Upper lobe of left lung (tissue), 6 donors: ENCODE data around the gene UGGT2. TPM values are rescaled to one million over a fixed set of nuclear protein-coding genes. Genes with fewer than 3 reads are reported as not detected.

Experiments
- ATAC-seq, 2 donors: fragments of 200-7000 bp; cut with Tn5 transposase; one replicate each; pipeline ENCODE4 v1.9.1; 2022; ENCODE audit warnings: mild to moderate bottlenecking in 2 of 2, moderate library complexity in 2 of 2; ENCODE audit not compliant: low FRiP score in 2 of 2
- DNase-seq, 2 donors: peaks; one replicate each; pipeline ENCODE4 v3.0.0-alpha.2; 2019 to 2020
- H3K27ac ChIP-seq, 4 donors: fragments of 200-600 bp; sonication (generic); one replicate each; pipeline ENCODE4 v1.5.1; 2016 to 2019
- H3K27me3 ChIP-seq, 4 donors: fragments of 200-600 bp; sonication (generic); one replicate each; pipeline ENCODE4 v1.5.1; 2017 to 2019
- H3K36me3 ChIP-seq, 4 donors: fragments of 200-600 bp; sonication (generic); one replicate each; pipeline ENCODE4 v1.5.1; 2016 to 2019
- H3K4me1 ChIP-seq, 4 donors: fragments of 200-600 bp; sonication (generic); one replicate each; pipeline ENCODE4 v1.5.1; 2018 to 2019
- H3K4me3 ChIP-seq, 4 donors: fragments of 200-600 bp; sonication (generic); one replicate each; pipeline ENCODE4 v1.5.1; 2017 to 2019; ENCODE audit warnings: mild to moderate bottlenecking in 2 of 4, moderate library complexity in 1 of 4
- H3K9me3 ChIP-seq, 4 donors: fragments of 200-600 bp; sonication (generic); one replicate each; pipeline ENCODE4 v1.5.1; 2018 to 2019
- CTCF ChIP-seq, 6 experiments: fragments of 450-650 bp in 4 of 6; fragments of 200-600 bp in 2 of 6; sonication (generic) in 2 of 6; IDR thresholded peaks; one replicate each; pipeline ENCODE4 v1.5.1; 2016 to 2019; ENCODE audit warnings: antibody characterized with exemption in 6 of 6
- EP300 ChIP-seq, 4 donors: sonication (generic); formaldehyde crosslinking; IDR thresholded peaks; one replicate each; pipeline ENCODE4 v1.5.1; 2017; ENCODE audit warnings: antibody characterized with exemption in 4 of 4, control low read depth in 2 of 4
- POLR2A ChIP-seq, 4 donors: fragments of 450-650 bp; IDR thresholded peaks; one replicate each; pipeline ENCODE4 v1.5.1; 2016 to 2017; ENCODE audit warnings: antibody characterized with exemption in 4 of 4, mild to moderate bottlenecking in 2 of 4
- POLR2AphosphoS5 ChIP-seq, 2 donors: sonication (generic); formaldehyde crosslinking; IDR thresholded peaks; one replicate each; pipeline ENCODE4 v1.5.1; 2017; ENCODE audit warnings: antibody characterized with exemption in 2 of 2
- WGBS, 2 donors: methylation state at CpG; one replicate each; pipeline ENCODE4 v1.1.5; 2017 to 2018; 5-methylcytosine and 5-hydroxymethylcytosine counted together
- total RNA-seq, 6 donors: library from RNA; depleted of rRNA in 4 of 6; stranded (reverse); fragments of >200 nt in 4 of 6; gene quantifications; one replicate each; pipeline versions ENCODE4 v1.1.0 to v1.2.1, GENCODE V29; 2016 to 2021
- donor health status: DM: no; HTN: no; CAD: no; lungs with moderate emphysema.
- donor health status: DM: no; HTN: yes; CAD: no; lungs with severe emphysema.

UGGT2 gene
- total RNA-seq, 6 donors from 2014 or later: 13.0 to 44.8 (median 18.5) TPM

GRCh38 chr13:95921485-95921884, 131.7 kb downstream of the UGGT2 start:
- Histone ChIP-seq H3K9me3 (no peaks in the 10 kb centered on the region), H3K36me3 (no peaks in the 10 kb centered on the region), H3K4me3 (no peak overlapping the region), H3K27ac (no peak overlapping the region), H3K27me3 (no peaks in the 10 kb centered on the region), H3K4me1 (no peaks in the 10 kb centered on the region)
- ATAC-seq: no peak
- TF ChIP-seq POLR2AphosphoS5 (IDR thresholded peaks at IDR 0.05) (no peak), POLR2A (IDR thresholded peaks at IDR 0.05) (no peak), EP300 (IDR thresholded peaks at IDR 0.05) (no peak), CTCF (IDR thresholded peaks at IDR 0.05) (no peak)
- 74 to 84% methylated on average over 2 of the region's 2 CpGs for WGBS, 2 donors
- DNase-seq: no peak

GRCh38 chr13:95920485-95920884, 132.7 kb downstream of the UGGT2 start:
- 92 to 97% methylated on average over 4 of the region's 4 CpGs for WGBS, 2 donors
- no peaks in the 10 kb centered on the region for H3K4me1 ChIP-seq
- ATAC-seq: no peak

GRCh38 chr13:95918860-95919259, 134.3 kb downstream of the UGGT2 start:
- Histone ChIP-seq H3K9me3 (no peaks in the 10 kb centered on the region), H3K4me3 (no peak overlapping the region), H3K27ac (no peak overlapping the region), H3K4me1 (no peaks in the 10 kb centered on the region), H3K36me3 (peaks cover 0 to 8% (median 0%) of the 10 kb centered on the region in 4 donors), H3K27me3 (no peaks in the 10 kb centered on the region)
- no peak for DNase-seq
- ATAC-seq: no peak
- 88 to 100% methylated on average over 2 of the region's 2 CpGs for WGBS, 2 donors
- TF ChIP-seq POLR2A (IDR thresholded peaks at IDR 0.05) (no peak), CTCF (IDR thresholded peaks at IDR 0.05) (no peak), EP300 (IDR thresholded peaks at IDR 0.05) (no peak), POLR2AphosphoS5 (IDR thresholded peaks at IDR 0.05) (no peak)

More at GRCh38 chr13:95920485-95920884, 132.7 kb downstream of the UGGT2 start:
- no peaks in the 10 kb centered on the region for H3K27me3 ChIP-seq
- no peak overlapping the region for H3K4me3 ChIP-seq
- peaks cover 0 to 7% (median 0%) of the 10 kb centered on the region in 4 donors for H3K36me3 ChIP-seq
- no peak for DNase-seq
- no peak overlapping the region for H3K27ac ChIP-seq
- H3K9me3 ChIP-seq: no peaks in the 10 kb centered on the region
- TF ChIP-seq CTCF (IDR thresholded peaks at IDR 0.05): no peak
- no peak for TF ChIP-seq POLR2AphosphoS5 (IDR thresholded peaks at IDR 0.05)
- TF ChIP-seq POLR2A (IDR thresholded peaks at IDR 0.05): no peak

- ATAC-seq (no peak), DNase-seq (no peak)
- Histone ChIP-seq H3K9me3 (no peaks in the 10 kb centered on the region), H3K36me3 (peaks cover 0 to 8% (median 0%) of the 10 kb centered on the region in 4 donors), H3K4me1 (no peaks in the 10 kb centered on the region), H3K27me3 (no peaks in the 10 kb centered on the region), H3K27ac (no peak overlapping the region), H3K4me3 (no peak overlapping the region)
- WGBS, 2 donors: 93 to 94% methylated on average over 2 of the region's 2 CpGs
- TF ChIP-seq POLR2A (IDR thresholded peaks at IDR 0.05): no peak
- no peak for TF ChIP-seq EP300 (IDR thresholded peaks at IDR 0.05)
- no peak for TF ChIP-seq CTCF (IDR thresholded peaks at IDR 0.05)
- no peak for TF ChIP-seq POLR2AphosphoS5 (IDR thresholded peaks at IDR 0.05)
Measured at GRCh38 chr13:95914991-95915501, 138.2 kb downstream of the UGGT2 start.

GRCh38 chr13:95906999-95907398, 146.2 kb downstream of the UGGT2 start:
- Histone ChIP-seq H3K4me1 (no peaks in the 10 kb centered on the region), H3K9me3 (no peaks in the 10 kb centered on the region), H3K27ac (no peak overlapping the region), H3K4me3 (no peak overlapping the region), H3K27me3 (no peaks in the 10 kb centered on the region), H3K36me3 (peaks cover 0 to 15% (median 0%) of the 10 kb centered on the region in 4 donors)
- 86 to 100% methylated on average over 5 to 12 of the region's 12 CpGs for WGBS, 2 donors
- DNase-seq (peak in 1 of 2 donors; percentile 37), ATAC-seq (no peak)
- TF ChIP-seq CTCF (IDR thresholded peaks at IDR 0.05) (no peak), POLR2AphosphoS5 (IDR thresholded peaks at IDR 0.05) (no peak), POLR2A (IDR thresholded peaks at IDR 0.05) (no peak), EP300 (IDR thresholded peaks at IDR 0.05) (no peak)
